ENCODE results near the gene ZNF263. TPM values are rescaled to one million over a fixed set of nuclear protein-coding genes. Genes with fewer than 3 reads are reported as not detected.

ZNF263 gene
- total RNA-seq, 2 experiments from 2014 or later = 13.2 to 13.5 TPM

Other genes starting within 250 kb of the ZNF263 start
- gene BICDL2, start 246.5 kb upstream of the ZNF263 start, total RNA-seq = under 1 TPM; 0.40 to 0.46 TPM
- 1 to 10 TPM; 2.2 TPM for gene MMP25, start 236.9 kb upstream of the ZNF263 start, total RNA-seq
- gene IL32, start 217.9 kb upstream of the ZNF263 start, total RNA-seq = 1,000 to 10,000 TPM; 2,504 to 2,532 TPM
- gene ZSCAN10, start 184.2 kb upstream of the ZNF263 start, total RNA-seq = under 1 TPM in 1 of 2 experiments, not detected in 1; 0.19 TPM
- under 1 TPM in 1 of 2 experiments, not detected in 1; 0.21 TPM for gene ZNF205, start 170.9 kb upstream of the ZNF263 start, total RNA-seq
- 1 to 10 TPM; 9.0 TPM for gene ZNF213, start 148.5 kb upstream of the ZNF263 start, total RNA-seq
- not detected for gene OR1F1, start 95.3 kb upstream of the ZNF263 start, total RNA-seq
- gene ZNF200, start 48.3 kb upstream of the ZNF263 start, total RNA-seq = 10 to 100 TPM; 10.6 to 11.5 TPM
- under 1 TPM; 0.07 to 0.17 TPM for gene MEFV, start 26.9 kb upstream of the ZNF263 start, total RNA-seq
- gene TIGD7, start 21.9 kb downstream of the ZNF263 start, total RNA-seq = 1 to 10 TPM; 3.3 to 3.4 TPM
- 10 to 100 TPM; 19.3 to 20.0 TPM for gene ZNF75A, start 22.0 kb downstream of the ZNF263 start, total RNA-seq
- not detected for gene OR2C1, start 72.4 kb downstream of the ZNF263 start, total RNA-seq
- 10 to 100 TPM; 10.9 to 11.9 TPM for gene ZSCAN32, start 117.5 kb downstream of the ZNF263 start, total RNA-seq
- gene ZNF174, start 117.7 kb downstream of the ZNF263 start, total RNA-seq = 1 to 10 TPM; 6.0 to 7.3 TPM
- gene ZNF597, start 160.0 kb downstream of the ZNF263 start, total RNA-seq = 1 to 10 TPM; 1.6 to 2.1 TPM
- gene NAA60, start 160.2 kb downstream of the ZNF263 start, total RNA-seq = 10 to 100 TPM; 26.9 to 34.1 TPM
- gene C16orf90, start 212.0 kb downstream of the ZNF263 start, total RNA-seq = not detected
- 10 to 100 TPM; 17.6 to 21.0 TPM for gene CLUAP1, start 217.5 kb downstream of the ZNF263 start, total RNA-seq

Data from activated CD4-positive, alpha-beta memory T cell treated with anti-CD3 and anti-CD28 coated beads for 36 hours (primary cell).